ENCODE results near the gene NCKIPSD.

Gene NCKIPSD

DNA sequence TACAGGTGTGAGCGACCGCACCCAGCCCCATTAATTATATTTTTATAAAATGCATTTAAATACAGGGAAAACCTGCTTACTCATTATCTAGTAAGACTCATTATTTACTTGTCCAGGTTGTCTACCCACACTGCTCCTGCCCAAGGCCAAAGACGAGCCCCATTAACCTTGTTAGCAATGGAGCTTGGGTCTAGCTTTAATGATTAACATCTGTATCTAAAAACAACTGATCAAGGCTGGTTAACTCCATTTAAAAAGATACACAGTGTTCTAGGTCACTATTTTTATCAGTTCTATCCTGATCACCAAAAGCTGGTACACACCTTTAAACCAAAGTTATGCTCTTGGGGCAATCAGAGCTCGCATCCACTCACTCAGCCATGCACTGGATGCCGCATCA, 10.4 kb upstream of the NCKIPSD start:
- DNase-seq = no peak

DNA sequence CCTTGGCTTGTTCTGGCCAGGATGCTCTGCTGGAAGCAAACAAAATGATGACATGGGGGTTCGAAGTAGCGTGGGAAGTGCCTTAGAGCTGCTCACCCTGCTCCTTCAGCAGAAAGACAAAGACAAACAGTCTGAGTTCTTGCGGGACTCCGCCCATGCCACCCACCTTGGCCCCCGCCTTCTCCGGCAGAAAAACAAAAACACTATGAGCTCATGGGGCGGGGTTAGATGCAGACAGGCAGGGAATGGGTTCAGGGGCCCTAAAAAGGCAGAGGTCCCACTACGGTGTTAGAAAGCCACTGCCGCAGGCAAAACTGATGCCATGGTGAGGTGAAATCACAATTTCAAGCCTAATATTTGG, 9.7 kb upstream of the NCKIPSD start:
- no peak for DNase-seq

- DNase-seq = no peak
These were observed 9.1 kb upstream of the NCKIPSD start for GRCh38 chr3:48694610-48695392.

- DNase-seq = no peak
These were observed 8.1 kb upstream of the NCKIPSD start for GRCh38 chr3:48693826-48694225.

GRCh38 chr3:48692551-48692950, 6.8 kb upstream of the NCKIPSD start:
- DNase-seq = no peak

DNA sequence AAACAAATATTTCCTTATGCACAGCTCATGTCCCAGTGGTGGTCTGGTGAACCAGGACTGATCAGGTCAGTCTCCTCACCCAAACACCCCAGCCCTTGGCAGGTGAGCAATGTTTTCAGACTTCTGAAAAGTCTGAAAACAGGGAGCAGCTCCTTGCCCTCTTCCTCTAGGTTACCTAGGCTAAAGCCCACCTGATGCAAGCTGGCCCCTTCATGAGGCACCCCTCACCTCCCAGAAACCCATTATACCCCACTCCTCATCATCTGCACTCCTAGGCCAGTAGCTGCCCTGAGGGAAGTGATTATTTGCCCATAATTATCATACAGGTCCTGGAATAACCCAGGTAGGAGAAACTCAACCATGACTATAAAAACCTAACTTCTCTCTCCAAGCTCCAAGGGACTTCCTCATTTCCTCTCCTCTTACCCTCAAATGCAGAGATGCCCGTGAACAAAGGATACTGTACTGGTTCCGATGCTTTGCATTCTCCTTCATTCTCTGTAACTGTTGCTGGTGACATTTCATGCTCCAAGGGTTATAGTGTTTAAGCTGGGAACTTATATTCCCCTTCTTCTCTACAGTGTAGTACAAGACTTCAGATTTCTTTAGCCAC, 5.2 kb upstream of the NCKIPSD start:
- DNase-seq = no peak

GRCh38 chr3:48689384-48689783, 3.7 kb upstream of the NCKIPSD start:
- DNase-seq = no peak

- DNase-seq = no peak
These were observed 3.0 kb upstream of the NCKIPSD start for GRCh38 chr3:48688737-48689075.

DNA sequence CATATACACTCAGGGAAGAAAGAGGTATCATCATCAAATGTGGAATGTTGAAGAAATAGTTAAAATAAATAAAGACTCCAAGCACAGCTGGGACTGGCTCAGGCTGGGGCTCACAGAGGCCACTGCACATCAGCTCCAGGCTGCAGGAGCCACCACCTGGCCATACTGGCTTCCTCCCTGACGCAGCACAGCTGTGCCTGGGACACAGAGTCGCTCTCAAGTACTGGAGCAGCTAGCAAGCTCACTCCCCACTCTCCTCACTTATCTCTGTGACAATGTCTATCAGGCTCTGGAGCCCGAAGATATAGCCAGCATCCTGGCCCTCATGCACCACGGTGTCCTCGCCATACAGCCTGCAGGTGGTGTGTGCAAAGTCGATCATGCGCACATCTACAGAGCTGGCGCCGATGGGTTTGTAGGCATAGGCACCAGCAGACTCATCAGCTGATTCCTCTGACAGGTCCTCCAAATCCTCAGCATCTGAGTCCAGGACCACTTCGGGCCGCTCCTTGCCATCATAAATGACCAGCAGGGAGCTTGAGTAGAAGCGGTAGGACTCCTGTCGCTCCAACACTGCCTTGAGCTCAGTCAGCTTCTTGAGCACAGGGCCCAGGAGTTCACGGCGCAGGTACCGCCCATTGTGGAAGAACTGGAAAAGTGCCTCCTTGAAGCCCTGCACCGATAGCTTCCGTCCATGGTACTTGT, 2.5 kb upstream of the NCKIPSD start:
- no peak for DNase-seq

DNA sequence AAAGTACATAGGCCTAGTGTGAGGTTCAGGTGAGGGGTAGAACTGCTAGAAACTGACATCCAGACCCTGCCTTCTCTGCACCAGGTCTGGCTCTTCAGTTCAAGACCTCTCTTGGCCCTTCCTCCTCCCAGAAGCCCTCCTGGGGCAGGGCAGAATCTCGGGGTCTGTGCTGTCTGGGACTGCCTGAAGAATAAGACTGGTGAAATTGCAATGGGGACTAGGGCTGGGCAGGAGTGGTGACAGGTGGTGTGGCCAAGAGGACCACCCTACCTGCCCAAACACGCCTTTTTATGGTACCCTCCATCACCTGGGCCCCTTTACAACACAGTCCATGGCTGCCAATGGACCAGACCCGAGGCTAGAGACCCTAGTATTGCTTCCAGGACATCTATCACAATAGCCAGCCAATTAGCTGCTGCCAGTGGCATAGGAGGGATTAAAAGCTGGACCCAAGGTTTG, 1.5 kb upstream of the NCKIPSD start:
- no peak for DNase-seq

DNA sequence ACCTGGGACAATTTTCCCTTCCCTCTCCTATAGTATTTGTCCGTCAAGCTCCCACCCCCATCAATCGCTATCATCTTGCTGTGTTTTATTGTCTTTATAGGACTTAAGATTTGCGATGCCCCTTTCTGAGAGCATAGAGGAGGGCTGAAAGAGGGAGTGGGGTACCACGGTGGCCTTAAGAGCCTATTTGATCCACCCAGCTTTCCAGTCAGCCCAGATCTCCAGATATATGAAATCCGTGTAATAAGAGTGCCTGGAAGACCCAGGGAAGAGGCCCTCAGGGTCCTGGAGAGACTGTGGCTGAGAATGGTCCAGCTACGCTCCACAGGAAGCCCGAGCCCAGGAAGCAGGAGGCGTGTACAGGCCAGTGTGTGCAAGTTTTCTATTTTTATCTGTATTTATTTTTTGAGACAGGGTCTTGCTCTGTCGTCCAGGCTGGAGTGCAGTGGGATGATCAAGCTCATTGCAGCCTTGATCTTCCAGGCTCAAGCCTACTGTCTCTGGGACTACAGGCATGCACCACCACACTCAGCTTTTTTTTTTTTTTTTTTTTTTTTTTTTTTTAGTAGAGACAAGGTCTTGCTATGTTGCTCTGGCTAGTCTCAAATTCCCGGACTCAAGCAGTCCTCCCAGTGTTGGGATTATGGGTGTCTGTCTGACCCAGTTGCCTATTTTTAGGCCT, 964 bp upstream of the NCKIPSD start:
- DNase-seq = no peak

GRCh38 chr3:48685293-48685602, 467 bp downstream of the NCKIPSD start:
- no peak for DNase-seq

DNA sequence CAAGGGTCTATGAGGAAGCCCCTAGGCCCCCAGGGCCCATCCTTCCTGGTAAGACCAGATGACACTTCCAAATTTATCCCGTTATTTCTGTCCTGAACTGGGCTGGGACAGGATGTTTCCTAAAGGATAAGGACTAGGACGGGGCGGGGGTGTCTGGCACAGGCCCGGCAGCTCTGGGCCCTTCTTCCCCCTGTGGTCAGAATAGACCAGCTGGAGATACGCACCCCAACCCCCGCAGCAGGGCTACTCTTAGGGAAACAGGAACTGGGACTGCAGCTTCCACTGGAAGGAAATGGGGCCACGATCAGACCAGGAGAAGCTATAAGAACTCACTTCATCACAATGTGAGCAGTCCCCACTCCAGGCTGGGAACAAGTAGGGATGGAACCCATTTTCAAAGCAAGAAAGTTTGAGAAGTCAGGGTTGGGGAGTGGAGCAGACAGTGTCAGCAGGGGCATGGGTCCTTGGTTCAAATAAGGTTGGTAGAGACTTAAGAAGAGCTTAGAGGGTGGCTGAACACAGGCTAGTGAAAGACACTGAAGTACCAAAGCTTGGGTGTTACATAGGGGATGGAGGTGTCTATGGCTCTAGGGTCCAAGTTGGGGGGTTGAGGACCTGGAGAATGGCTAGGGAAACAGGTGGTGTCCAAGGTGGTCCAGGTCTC, 1.1 kb downstream of the NCKIPSD start:
- DNase-seq = no peak

- DNase-seq = no peak
These were observed 1.7 kb downstream of the NCKIPSD start for GRCh38 chr3:48684054-48684349.

DNA sequence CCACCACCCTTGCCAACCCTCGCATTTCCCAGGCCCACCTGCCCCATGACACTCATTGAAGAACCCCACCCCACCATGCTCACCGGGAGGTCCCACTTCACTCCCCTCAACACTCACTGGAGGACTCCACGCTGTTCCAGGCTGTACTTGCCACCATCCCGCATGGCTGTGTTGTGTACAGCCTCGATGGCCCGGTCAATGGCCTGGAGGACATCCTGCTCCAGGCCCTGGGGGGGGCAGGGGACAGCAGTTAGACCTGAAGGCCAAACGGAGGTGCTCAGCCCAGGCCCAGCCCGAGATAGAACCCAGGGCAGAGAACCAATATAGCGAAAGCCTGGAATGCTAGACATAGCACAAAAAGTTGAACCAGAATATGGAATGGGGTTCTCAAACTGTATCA, 2.9 kb downstream of the NCKIPSD start:
- no peak for DNase-seq

- DNase-seq = no peak
These were observed 3.6 kb downstream of the NCKIPSD start for GRCh38 chr3:48681974-48682610.

GRCh38 chr3:48681541-48681880, 4.2 kb downstream of the NCKIPSD start:
- DNase-seq = no peak

DNA sequence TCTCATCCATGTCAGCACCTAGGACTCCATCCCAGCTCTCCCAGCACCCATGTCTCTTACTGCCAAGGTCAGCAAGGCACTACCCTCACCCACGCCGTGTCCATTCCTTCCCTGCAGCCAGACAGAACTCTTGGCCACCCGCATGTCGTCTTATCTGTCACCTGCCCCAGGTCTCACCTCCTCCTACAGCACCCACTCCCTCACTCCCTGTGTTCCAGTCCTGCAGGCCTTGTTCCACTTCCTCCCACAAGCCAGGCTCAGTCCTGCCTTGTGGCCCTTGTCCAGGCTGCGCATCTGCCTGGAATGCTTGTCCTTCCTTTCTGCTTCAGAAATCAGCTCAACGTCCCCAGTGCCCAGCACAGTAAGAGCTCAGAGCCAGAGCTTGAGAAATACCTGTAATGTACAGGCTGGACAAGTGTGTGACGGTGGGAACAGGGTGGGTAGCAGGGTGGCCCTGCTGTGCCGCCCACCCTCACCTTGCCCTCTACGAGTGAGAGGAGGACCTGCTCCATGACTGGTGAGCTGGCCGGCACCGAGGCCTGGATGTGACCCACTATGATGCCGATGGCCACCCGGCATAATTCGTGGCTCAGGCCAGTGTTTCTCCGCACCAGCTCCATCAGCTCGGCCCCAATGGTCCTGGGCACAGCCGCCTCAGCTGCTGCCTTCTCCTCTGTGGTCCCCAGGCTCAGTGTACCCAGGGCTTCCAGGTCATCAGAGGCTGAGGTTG, 4.7 kb downstream of the NCKIPSD start:
- DNase-seq = no peak

- DNase-seq = no peak
These were observed 6.0 kb downstream of the NCKIPSD start for GRCh38 chr3:48679411-48680391.

GRCh38 chr3:48678566-48679380, 6.9 kb downstream of the NCKIPSD start:
- no peak for DNase-seq
